Gastrocnemius medialis (tissue), 4 donors: ENCODE data around the gene B3GAT1. TPM values are rescaled to one million over a fixed set of nuclear protein-coding genes. Genes with fewer than 3 reads are reported as not detected.
A peak's percentile ranks its signal among the peaks of the same experiment; 100 is the strongest.

Source experiments
- ATAC-seq, 2 donors: fragments of 150-250 bp; one replicate each; pipeline ENCODE4 v1.9.1; 2016
- DNase-seq, 2 donors: peaks; one replicate each; pipeline ENCODE4 v3.0.0-alpha.2; 2019
- H3K27ac ChIP-seq, 4 donors: fragments of 200-600 bp; sonication (generic); 1 replicate in 1 of 4; 2 replicates in 3 of 4; pipeline ENCODE4 v1.5.1; 2016 to 2018; ENCODE audit warnings: mild to moderate bottlenecking in 2 of 4, moderate library complexity in 1 of 4
- H3K27me3 ChIP-seq, 3 donors: fragments of 200-600 bp; sonication (generic) in 2 of 3; 1 replicate in 1 of 3; 2 replicates in 2 of 3; pipeline versions ENCODE4 v1.5.1 to v1.6.0; 2016 to 2019; ENCODE audit warnings: mild to moderate bottlenecking in 1 of 3, moderate library complexity in 1 of 3
- H3K36me3 ChIP-seq, 2 donors: fragments of 200-600 bp; sonication (generic) in 1 of 2; one replicate each; pipeline ENCODE4 v1.5.1; 2017 to 2018
- H3K4me1 ChIP-seq, 2 donors: fragments of 200-600 bp; sonication (generic) in 1 of 2; one replicate each; pipeline ENCODE4 v1.5.1; 2016 to 2017; ENCODE audit warnings: mild to moderate bottlenecking in 2 of 2
- H3K4me3 ChIP-seq, 4 donors: fragments of 200-600 bp; sonication (generic) in 3 of 4; 1 replicate in 1 of 4; 2 replicates in 3 of 4; pipeline ENCODE4 v1.5.1; 2016 to 2019; ENCODE audit warnings: mild to moderate bottlenecking in 2 of 4
- H3K9me3 ChIP-seq, 3 donors: fragments of 200-600 bp; sonication (generic) in 2 of 3; 1 replicate in 1 of 3; 2 replicates in 2 of 3; pipeline ENCODE4 v1.5.1; 2016 to 2019
- POLR2A ChIP-seq, 2 donors: fragments of 450-650 bp; IDR thresholded peaks; one replicate each; pipeline ENCODE4 v1.6.1; 2017; ENCODE audit warnings: antibody characterized with exemption in 2 of 2, mild to moderate bottlenecking in 2 of 2, moderate library complexity in 2 of 2
- in situ Hi-C, 4 donors: fragments of 200-750 bp; cut with MboI; loops; one replicate each; pipeline versions ENCODE4 v1.15.0 to v1.8.0; 2017; ENCODE audit warnings: low sequenced_read_pairs in 4 of 4
- intact Hi-C: fragments of 100-400 bp; cut with DNase I; formaldehyde crosslinking; loops from one replicate; pipeline ENCODE4 v1.15.1; 2023; ENCODE audit warnings: low total_unique reads
- total RNA-seq, 4 donors: library from RNA; depleted of rRNA; stranded (reverse); fragments of >200 nt; gene quantifications; one replicate each; pipeline versions ENCODE4 v1.1.0 to v1.2.3, GENCODE V29; 2016
- TF ChIP-seq, protein P1 (sequence below), 5 experiments: fragments of 450-650 bp in 3 of 5; fragments of 200-600 bp in 2 of 5; sonication (generic) in 2 of 5; IDR thresholded peaks in 4 of 5; conservative IDR thresholded peaks in 1 of 5; 1 replicate in 4 of 5; 2 replicates in 1 of 5; pipeline ENCODE4 v1.5.1; 2016 to 2019; ENCODE audit warnings: antibody characterized with exemption in 5 of 5, mild to moderate bottlenecking in 3 of 5, moderate library complexity in 3 of 5

The B3GAT1 gene, protein sequence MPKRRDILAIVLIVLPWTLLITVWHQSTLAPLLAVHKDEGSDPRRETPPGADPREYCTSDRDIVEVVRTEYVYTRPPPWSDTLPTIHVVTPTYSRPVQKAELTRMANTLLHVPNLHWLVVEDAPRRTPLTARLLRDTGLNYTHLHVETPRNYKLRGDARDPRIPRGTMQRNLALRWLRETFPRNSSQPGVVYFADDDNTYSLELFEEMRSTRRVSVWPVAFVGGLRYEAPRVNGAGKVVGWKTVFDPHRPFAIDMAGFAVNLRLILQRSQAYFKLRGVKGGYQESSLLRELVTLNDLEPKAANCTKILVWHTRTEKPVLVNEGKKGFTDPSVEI
- total RNA-seq: under 1 TPM in 1 of 4 donors, not detected in 3; 0.10 TPM

DNA sequence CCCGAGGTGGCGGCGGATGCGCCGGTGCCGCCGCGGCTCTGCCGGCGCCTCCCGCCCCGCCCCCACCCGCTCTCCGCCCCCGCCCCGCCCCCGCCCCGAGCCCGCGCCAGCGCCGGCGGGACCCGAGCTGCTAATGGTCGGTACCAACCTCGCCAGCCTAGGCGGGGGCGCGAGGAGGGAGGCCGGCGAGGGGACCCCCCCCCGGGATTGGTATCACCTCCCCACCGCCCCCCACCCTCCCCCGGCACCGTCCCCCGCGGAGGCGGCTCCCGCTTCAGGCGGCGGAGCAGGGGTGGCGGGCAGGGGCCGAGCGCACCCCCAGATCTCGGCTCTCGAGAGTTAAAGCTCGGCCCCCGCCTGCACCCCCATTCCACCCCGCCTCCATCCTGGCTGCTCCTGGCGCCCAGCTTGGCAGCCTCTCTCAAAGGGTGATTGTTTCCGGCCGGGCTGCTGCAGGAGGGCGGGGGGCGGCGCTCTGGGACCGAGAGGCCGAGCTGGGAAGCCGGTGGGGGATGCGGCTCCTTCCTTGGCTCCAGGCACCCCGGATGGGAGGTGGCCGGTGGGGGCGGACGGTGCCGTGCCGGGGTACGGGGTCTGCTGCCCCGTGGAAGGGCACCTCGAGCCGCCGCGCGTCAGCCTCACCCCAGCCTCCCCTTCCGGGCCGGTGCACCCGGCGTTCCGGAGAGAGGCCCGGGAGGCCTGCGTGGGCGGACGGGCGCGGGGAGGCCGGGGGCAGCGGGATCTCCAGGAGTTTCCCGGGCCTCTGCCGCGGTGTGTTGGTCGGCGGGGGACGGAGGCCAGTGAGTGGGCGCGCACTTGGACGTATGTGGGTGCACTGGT is at the start of gene B3GAT1:
B3GAT1 (minus strand) TSS at position 40 of the 840 bp plus-strand sequence. CDS start 24,583 bp downstream, outside the sequence.
- no peak for TF ChIP-seq POLR2A (IDR thresholded peaks at IDR 0.05)
- TF ChIP-seq, protein P1, sequence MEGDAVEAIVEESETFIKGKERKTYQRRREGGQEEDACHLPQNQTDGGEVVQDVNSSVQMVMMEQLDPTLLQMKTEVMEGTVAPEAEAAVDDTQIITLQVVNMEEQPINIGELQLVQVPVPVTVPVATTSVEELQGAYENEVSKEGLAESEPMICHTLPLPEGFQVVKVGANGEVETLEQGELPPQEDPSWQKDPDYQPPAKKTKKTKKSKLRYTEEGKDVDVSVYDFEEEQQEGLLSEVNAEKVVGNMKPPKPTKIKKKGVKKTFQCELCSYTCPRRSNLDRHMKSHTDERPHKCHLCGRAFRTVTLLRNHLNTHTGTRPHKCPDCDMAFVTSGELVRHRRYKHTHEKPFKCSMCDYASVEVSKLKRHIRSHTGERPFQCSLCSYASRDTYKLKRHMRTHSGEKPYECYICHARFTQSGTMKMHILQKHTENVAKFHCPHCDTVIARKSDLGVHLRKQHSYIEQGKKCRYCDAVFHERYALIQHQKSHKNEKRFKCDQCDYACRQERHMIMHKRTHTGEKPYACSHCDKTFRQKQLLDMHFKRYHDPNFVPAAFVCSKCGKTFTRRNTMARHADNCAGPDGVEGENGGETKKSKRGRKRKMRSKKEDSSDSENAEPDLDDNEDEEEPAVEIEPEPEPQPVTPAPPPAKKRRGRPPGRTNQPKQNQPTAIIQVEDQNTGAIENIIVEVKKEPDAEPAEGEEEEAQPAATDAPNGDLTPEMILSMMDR (IDR thresholded peaks at IDR 0.05 in 4 of 5, conservative IDR thresholded peaks at IDR 0.05 in 1 of 5): no peak
- DNase-seq (no peak), ATAC-seq (no peak)
- H3K4me1 ChIP-seq: peaks cover 6% of the 10 kb centered on the region in 2 donors
- intact Hi-C loops (no loop called here), in situ Hi-C loops (no loop called here)
- H3K27ac ChIP-seq: no peak within 1 kb of the TSS
- H3K4me3 ChIP-seq: peak within 1 kb of the TSS; percentile 28 to 39 (median 38)
- no peaks in the 10 kb centered on the region for H3K9me3 ChIP-seq
- no peaks in the 10 kb centered on the region for H3K36me3 ChIP-seq
- peaks cover 50 to 56% (median 53%) of the 10 kb centered on the region in 3 donors for H3K27me3 ChIP-seq

DNA sequence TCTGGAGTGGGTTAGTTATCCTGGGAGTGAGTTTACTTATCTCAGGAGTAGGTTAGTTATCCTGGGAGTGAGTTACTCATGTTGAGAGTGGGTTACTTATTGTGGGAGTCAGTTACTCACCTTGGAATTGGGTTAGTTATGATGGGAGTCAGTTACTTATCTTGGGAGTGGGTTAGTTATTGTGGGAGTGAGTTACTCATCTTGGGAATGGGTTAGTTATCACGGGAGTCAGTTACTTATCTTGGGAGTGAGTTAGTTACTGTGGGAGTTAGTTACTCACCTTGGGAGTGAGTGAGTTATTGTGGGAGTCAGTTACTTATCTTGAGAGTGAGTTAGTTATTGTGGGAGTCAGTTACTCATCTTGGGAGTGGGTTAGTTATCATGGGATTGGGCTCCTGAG is 49.6 kb upstream of the B3GAT1 start:
- no peaks in the 10 kb centered on the region for H3K9me3 ChIP-seq
- peaks cover 4 to 24% (median 11%) of the 10 kb centered on the region in 3 donors for H3K27me3 ChIP-seq
- H3K4me3 ChIP-seq: no peak overlapping the region
- ATAC-seq (no peak), DNase-seq (no peak)
- TF ChIP-seq, protein P1 (IDR thresholded peaks at IDR 0.05 in 4 of 5, conservative IDR thresholded peaks at IDR 0.05 in 1 of 5): no peak
- TF ChIP-seq POLR2A (IDR thresholded peaks at IDR 0.05): no peak
- no peak overlapping the region for H3K27ac ChIP-seq
- H3K36me3 ChIP-seq: no peaks in the 10 kb centered on the region
- H3K4me1 ChIP-seq: no peaks in the 10 kb centered on the region
- intact Hi-C loops (no loop called here), in situ Hi-C loops (no loop called here)

DNA sequence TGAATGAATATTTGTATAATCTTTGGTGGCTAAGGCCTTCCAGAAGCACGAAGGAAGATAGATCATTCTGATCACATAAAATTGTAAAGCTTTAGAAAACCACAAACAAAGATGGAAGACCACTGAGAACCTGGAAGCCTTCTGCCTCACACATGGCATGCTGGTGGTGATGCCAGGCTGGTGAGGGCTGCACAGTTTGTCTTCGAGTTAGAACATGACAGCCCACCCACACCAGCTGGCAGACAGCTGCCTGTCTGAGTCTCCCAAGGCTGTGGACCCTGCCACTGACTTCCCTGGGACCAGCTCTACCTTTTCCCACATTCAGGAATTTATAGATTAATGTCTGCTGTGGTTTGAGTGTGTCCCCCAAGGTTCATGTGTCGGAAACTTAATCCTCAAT is 48.8 kb upstream of the B3GAT1 start:
- Histone ChIP-seq H3K9me3 (no peaks in the 10 kb centered on the region), H3K4me1 (no peaks in the 10 kb centered on the region), H3K27me3 (peaks cover 0 to 21% (median 11%) of the 10 kb centered on the region in 3 donors), H3K4me3 (no peak overlapping the region), H3K27ac (no peak overlapping the region), H3K36me3 (no peaks in the 10 kb centered on the region)
- DNase-seq (no peak), ATAC-seq (no peak)
- in situ Hi-C loops: no loop called here
- TF ChIP-seq, protein P1 (IDR thresholded peaks at IDR 0.05 in 4 of 5, conservative IDR thresholded peaks at IDR 0.05 in 1 of 5): no peak
- TF ChIP-seq POLR2A (IDR thresholded peaks at IDR 0.05): no peak
- intact Hi-C loops: no loop called here

DNA sequence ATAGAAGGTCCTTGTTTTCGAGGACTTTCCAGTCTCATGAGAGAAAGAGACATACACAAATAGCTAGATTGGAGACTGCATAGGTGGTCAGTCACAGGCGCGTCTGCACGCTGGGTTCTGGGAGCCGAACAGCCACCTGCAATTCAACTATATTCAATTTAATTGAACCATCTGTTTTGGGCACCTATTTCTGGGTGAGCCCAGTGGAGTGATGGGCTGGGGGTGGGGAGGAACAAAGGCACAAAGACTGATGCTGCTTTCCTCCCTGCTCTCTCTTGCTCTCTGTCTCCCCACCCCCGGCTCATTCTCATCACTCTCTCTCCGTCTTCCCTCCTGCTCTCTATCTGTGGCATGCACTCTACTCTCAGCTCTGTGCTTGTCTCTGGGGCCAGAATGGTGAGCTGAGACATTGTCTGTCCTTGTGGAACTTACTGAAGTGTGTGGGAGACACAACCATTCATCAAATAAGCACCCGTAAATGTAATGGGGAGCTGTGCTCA is 48.1 kb upstream of the B3GAT1 start:
- intact Hi-C loops: no loop called here
- no peak overlapping the region for H3K4me3 ChIP-seq
- no peak for TF ChIP-seq POLR2A (IDR thresholded peaks at IDR 0.05)
- TF ChIP-seq, protein P1 (IDR thresholded peaks at IDR 0.05 in 4 of 5, conservative IDR thresholded peaks at IDR 0.05 in 1 of 5): no peak

More for the DNA sequence above, 48.1 kb upstream of the B3GAT1 start:
- H3K36me3 ChIP-seq: no peaks in the 10 kb centered on the region
- ATAC-seq (no peak), DNase-seq (no peak)
- no peak overlapping the region for H3K27ac ChIP-seq
- in situ Hi-C loops: no loop called here
- H3K27me3 ChIP-seq: peaks cover 0 to 14% (median 7%) of the 10 kb centered on the region in 3 donors
- H3K9me3 ChIP-seq: no peaks in the 10 kb centered on the region
- H3K4me1 ChIP-seq: no peaks in the 10 kb centered on the region
